ENCODE data around the gene FBXO42.

Gene FBXO42

GRCh38 chr1:16242556-16243214, 109.6 kb downstream of the FBXO42 start:
- no peak overlapping the region for H3K4me3 ChIP-seq (ENCODE audit: low read depth, low read length, poor library complexity, severe bottlenecking)
- no peak for TF ChIP-seq CTCF (IDR thresholded peaks at IDR 0.05; ENCODE audit: low read length)

GRCh38 chr1:16241221-16241708, 111.0 kb downstream of the FBXO42 start:
- H3K4me2 ChIP-seq (ENCODE audit: low read length): no peak overlapping the region
- H3K4me1 ChIP-seq (ENCODE audit: insufficient read depth, low read length, severe bottlenecking): peaks cover 11% of the 10 kb centered on the region
- H3K27ac ChIP-seq (ENCODE audit: low read depth, low read length, poor library complexity, severe bottlenecking): no peak overlapping the region
- H3K36me3 ChIP-seq (ENCODE audit: insufficient read depth, low read length): no peaks in the 10 kb centered on the region
- H3K4me3 ChIP-seq (ENCODE audit: low read depth, low read length, poor library complexity, severe bottlenecking): no peak overlapping the region
- H2AFZ ChIP-seq (ENCODE audit: low read length): no peak overlapping the region
- no peaks in the 10 kb centered on the region for H4K20me1 ChIP-seq (ENCODE audit: insufficient read depth, low read length)
- no peak overlapping the region for H3K9ac ChIP-seq (ENCODE audit: low read length)
- no peaks in the 10 kb centered on the region for H3K9me3 ChIP-seq (ENCODE audit: low read length)
- no peaks in the 10 kb centered on the region for H3K27me3 ChIP-seq (ENCODE audit: insufficient read depth, low read length)
- no peaks in the 10 kb centered on the region for H3K9me2 ChIP-seq (ENCODE audit: low read depth, low read length)
- H3F3A ChIP-seq (ENCODE audit: insufficient read depth, low read length): no peaks in the 10 kb centered on the region
- TF ChIP-seq CTCF (IDR thresholded peaks at IDR 0.05; ENCODE audit: low read length) (no peak), EZH2 (IDR thresholded peaks at IDR 0.05; ENCODE audit: borderline replicate concordance, low read length) (no peak)
- H3K79me2 ChIP-seq (ENCODE audit: insufficient read depth, low read length): no peaks in the 10 kb centered on the region

More at GRCh38 chr1:16242556-16243214, 109.6 kb downstream of the FBXO42 start:
- Histone ChIP-seq H3F3A (ENCODE audit: insufficient read depth, low read length) (no peaks in the 10 kb centered on the region), H3K9me2 (ENCODE audit: low read depth, low read length) (no peaks in the 10 kb centered on the region), H3K4me2 (ENCODE audit: low read length) (no peak overlapping the region), H3K4me1 (ENCODE audit: insufficient read depth, low read length, severe bottlenecking) (peaks cover 3% of the 10 kb centered on the region), H3K36me3 (ENCODE audit: insufficient read depth, low read length) (peaks cover 8% of the 10 kb centered on the region; the same call in 1 of the 2 replicates), H3K9me3 (ENCODE audit: low read length) (no peaks in the 10 kb centered on the region), H3K27me3 (ENCODE audit: insufficient read depth, low read length) (no peaks in the 10 kb centered on the region), H3K79me2 (ENCODE audit: insufficient read depth, low read length) (no peaks in the 10 kb centered on the region), H3K9ac (ENCODE audit: low read length) (no peak overlapping the region), H4K20me1 (ENCODE audit: insufficient read depth, low read length) (no peaks in the 10 kb centered on the region), H3K27ac (ENCODE audit: low read depth, low read length, poor library complexity, severe bottlenecking) (no peak overlapping the region), H2AFZ (ENCODE audit: low read length) (no peak overlapping the region)

GRCh38 chr1:16239972-16240491, 112.2 kb downstream of the FBXO42 start:
- Histone ChIP-seq H3K9ac (ENCODE audit: low read length) (no peak overlapping the region), H3K4me3 (ENCODE audit: low read depth, low read length, poor library complexity, severe bottlenecking) (no peak overlapping the region), H3K27ac (ENCODE audit: low read depth, low read length, poor library complexity, severe bottlenecking) (no peak overlapping the region), H3K36me3 (ENCODE audit: insufficient read depth, low read length) (no peaks in the 10 kb centered on the region), H3K4me1 (ENCODE audit: insufficient read depth, low read length, severe bottlenecking) (peaks cover 22% of the 10 kb centered on the region), H3K9me3 (ENCODE audit: low read length) (no peaks in the 10 kb centered on the region), H3K4me2 (ENCODE audit: low read length) (no peak overlapping the region), H2AFZ (ENCODE audit: low read length) (no peak overlapping the region), H3F3A (ENCODE audit: insufficient read depth, low read length) (no peaks in the 10 kb centered on the region), H3K9me2 (ENCODE audit: low read depth, low read length) (no peaks in the 10 kb centered on the region), H3K79me2 (ENCODE audit: insufficient read depth, low read length) (no peaks in the 10 kb centered on the region), H3K27me3 (ENCODE audit: insufficient read depth, low read length) (no peaks in the 10 kb centered on the region), H4K20me1 (ENCODE audit: insufficient read depth, low read length) (no peaks in the 10 kb centered on the region)
- TF ChIP-seq CTCF (IDR thresholded peaks at IDR 0.05; ENCODE audit: low read length) (no peak), EZH2 (IDR thresholded peaks at IDR 0.05; ENCODE audit: borderline replicate concordance, low read length) (no peak)

All from OCI-LY1 (cell line).